GM23338 (cell line): ENCODE results near the gene PDE7B. TPM values are rescaled to one million over a fixed set of nuclear protein-coding genes. Genes with fewer than 3 reads are reported as not detected.

Experiments used
- ATAC-seq: fragments of 200-7000 bp; cut with Tn5 transposase; 3 replicates; pipeline ENCODE4 v1.9.1; 2020
- DNase-seq: peaks from one replicate; pipeline ENCODE4 v3.0.0-alpha.2; 2015; ENCODE audit warnings: low spot score
- H2AFZ ChIP-seq: fragments of 200-600 bp; sonication (generic); 2 replicates; pipeline ENCODE4 v1.8.0; 2016; ENCODE audit warnings: antibody characterized with exemption, mild to moderate bottlenecking, moderate library complexity
- H3F3A ChIP-seq: fragments of 200-600 bp; sonication (generic); replicated peaks from 2 replicates; pipeline ENCODE4 v1.8.0; 2017; ENCODE audit warnings: antibody characterized with exemption, mixed run types, low read depth
- H3K27ac ChIP-seq: fragments of 200-600 bp; sonication (generic); 2 replicates; pipeline ENCODE4 v1.6.1; 2016; ENCODE audit warnings: low read depth
- H3K27me3 ChIP-seq: fragments of 200-600 bp; sonication (generic); 2 replicates; pipeline ENCODE4 v1.8.0; 2016; ENCODE audit warnings: mild to moderate bottlenecking, mixed run types, moderate library complexity; ENCODE audit not compliant: insufficient read depth
- H3K36me3 ChIP-seq: fragments of 200-600 bp; sonication (generic); 2 replicates; pipeline ENCODE4 v1.8.0; 2016; ENCODE audit warnings: mild to moderate bottlenecking; ENCODE audit not compliant: insufficient read depth
- H3K4me1 ChIP-seq: fragments of 200-600 bp; sonication (generic); 2 replicates; pipeline ENCODE4 v1.8.0; 2016; ENCODE audit warnings: mild to moderate bottlenecking, moderate library complexity; ENCODE audit not compliant: insufficient read depth
- H3K4me2 ChIP-seq: fragments of 200-600 bp; sonication (generic); 2 replicates; pipeline ENCODE4 v1.7.1; 2017; ENCODE audit warnings: mixed run types
- H3K4me3 ChIP-seq: fragments of 200-600 bp; sonication (generic); 2 replicates; pipeline ENCODE4 v1.6.1; 2016; ENCODE audit warnings: mixed run types
- H3K79me2 ChIP-seq: fragments of 200-600 bp; sonication (generic); replicated peaks from 2 replicates; pipeline ENCODE4 v1.8.0; 2017; ENCODE audit warnings: mild to moderate bottlenecking; ENCODE audit not compliant: insufficient read depth
- H3K9me2 ChIP-seq: fragments of 200-600 bp; sonication (generic); 2 replicates; pipeline ENCODE4 v1.8.0; 2017; ENCODE audit not compliant: insufficient read depth
- H4K20me1 ChIP-seq: fragments of 200-600 bp; sonication (generic); replicated peaks from 2 replicates; pipeline ENCODE4 v1.8.0; 2017; ENCODE audit warnings: mild to moderate bottlenecking; ENCODE audit not compliant: insufficient read depth
- H3K27ac Mint-ChIP-seq: 2 replicates; pipeline ENCODE4 v1.8.0; 2020; ENCODE audit warnings: inconsistent platforms, mild to moderate bottlenecking, moderate library complexity, mixed read lengths
- H3K27me3 Mint-ChIP-seq: 3 replicates; pipeline ENCODE4 v1.8.0; 2022; ENCODE audit warnings: low read depth, mild to moderate bottlenecking, moderate library complexity, mixed read lengths, inconsistent platforms; ENCODE audit not compliant: insufficient read depth, poor library complexity
- H3K36me3 Mint-ChIP-seq: 3 replicates; pipeline ENCODE4 v1.8.0; 2021; ENCODE audit warnings: low read depth, mild to moderate bottlenecking, inconsistent platforms, moderate library complexity, mixed read lengths
- H3K4me1 Mint-ChIP-seq: 3 replicates; pipeline ENCODE4 v1.8.0; 2020; ENCODE audit warnings: mild to moderate bottlenecking, inconsistent platforms, mixed read lengths
- H3K4me3 Mint-ChIP-seq: 3 replicates; pipeline ENCODE4 v1.8.0; 2021; ENCODE audit warnings: moderate library complexity, mild to moderate bottlenecking, inconsistent platforms, mixed read lengths
- H3K9me3 Mint-ChIP-seq: 3 replicates; pipeline ENCODE4 v1.8.0; 2020; ENCODE audit warnings: moderate library complexity, mild to moderate bottlenecking, inconsistent platforms, mixed read lengths
- CREB1 ChIP-seq: fragments of 250-450 bp; sonication (Bioruptor Pico); IDR thresholded peaks from 2 replicates; pipeline ENCODE4 v1.5.0; 2020; ENCODE audit warnings: low read depth, mild to moderate bottlenecking, moderate library complexity
- EZH2 ChIP-seq: fragments of 200-600 bp; sonication (generic); IDR thresholded peaks from one replicate; pipeline ENCODE4 v1.8.0; 2017; ENCODE audit warnings: antibody characterized with exemption, mild to moderate bottlenecking, low read depth; ENCODE audit not compliant: unreplicated experiment
- EZH2phosphoT487 ChIP-seq: fragments of 200-600 bp; sonication (generic); IDR thresholded peaks from one replicate; pipeline ENCODE4 v1.8.1; 2018; ENCODE audit warnings: antibody characterized with exemption; ENCODE audit not compliant: unreplicated experiment
- JUNB ChIP-seq: IDR thresholded peaks from one replicate; pipeline ENCODE4 v1.6.1; 2016; ENCODE audit warnings: antibody characterized with exemption; ENCODE audit not compliant: unreplicated experiment
- NANOG ChIP-seq: IDR thresholded peaks from 2 replicates; pipeline ENCODE4 v1.6.1; 2016; ENCODE audit warnings: antibody characterized with exemption, borderline replicate concordance
- POLR2AphosphoS5 ChIP-seq: IDR thresholded peaks from 2 replicates; pipeline ENCODE4 v1.6.1; 2016; ENCODE audit warnings: antibody characterized with exemption, low read depth
- STAT1 ChIP-seq: IDR thresholded peaks from one replicate; pipeline ENCODE4 v1.6.1; 2016; ENCODE audit warnings: antibody characterized with exemption; ENCODE audit not compliant: unreplicated experiment
- ZNF114 ChIP-seq: fragments of 250-450 bp; sonication (Bioruptor Pico); IDR thresholded peaks from 2 replicates; pipeline ENCODE4 v1.5.0; 2020; ENCODE audit warnings: mild to moderate bottlenecking, moderate library complexity
- ZNF331 ChIP-seq: fragments of 250-450 bp; sonication (Bioruptor Pico); IDR thresholded peaks from 2 replicates; pipeline ENCODE4 v1.5.0; 2020; ENCODE audit warnings: low read depth, mild to moderate bottlenecking, moderate library complexity
- polyA plus RNA-seq: library from polyadenylated mRNA; unstranded; fragments of >200 nt; fragmentation: Nextera tagmentation; extraction: Ambion mirVana; gene quantifications from 2 replicates; pipeline ENCODE4 v1.2.1, GENCODE V29; 2016
- total RNA-seq: library from RNA; depleted of rRNA; stranded (reverse); fragments of >200 nt; shearing (Covaris generic); gene quantifications from 2 replicates; pipeline ENCODE4 v1.2.3, GENCODE V29; 2014
- TF ChIP-seq, protein P1 (sequence below): IDR thresholded peaks from 2 replicates; pipeline ENCODE4 v1.6.1; 2016; ENCODE audit warnings: antibody characterized with exemption
- TF ChIP-seq, protein P2 (sequence below): IDR thresholded peaks from one replicate; pipeline ENCODE4 v1.6.1; 2018; ENCODE audit warnings: antibody characterized with exemption; ENCODE audit not compliant: unreplicated experiment
- TF ChIP-seq, protein P3 (sequence below), 2 experiments: fragments of 200-600 bp in 1 of 2; sonication (generic) in 1 of 2; conservative IDR thresholded peaks; 2 replicates each; pipeline versions ENCODE4 v1.5.1 to v1.6.1; 2016 to 2017; ENCODE audit warnings: antibody characterized with exemption in 2 of 2, low read depth in 2 of 2, mild to moderate bottlenecking in 2 of 2, moderate library complexity in 1 of 2

Gene PDE7B
- total and polyA plus RNA-seq, 2 experiments from 2014 or later, result 0.07 TPM; not detected in 1

DNA sequence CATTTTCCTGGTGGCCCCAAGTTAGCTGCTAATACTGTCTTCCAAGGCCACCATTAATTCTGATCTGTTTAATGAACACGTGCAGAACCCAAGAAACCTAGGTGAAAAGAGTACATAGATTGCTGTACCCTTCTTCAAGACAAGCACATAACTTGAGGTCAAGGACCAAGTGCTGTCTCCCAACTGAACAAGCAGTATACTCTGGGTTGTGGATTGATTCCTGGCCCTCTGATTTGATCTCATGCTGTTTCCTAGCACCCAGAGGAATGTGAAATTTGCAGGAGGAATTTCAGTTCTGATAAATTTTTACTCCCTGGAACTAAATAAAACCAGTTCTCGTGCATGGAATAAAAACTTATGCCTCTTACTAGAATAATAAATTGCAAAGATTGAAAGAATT lies 323.0 kb downstream of the PDE7B start:
- DNase-seq, result no peak
- Histone ChIP-seq H3F3A (no peaks in the 10 kb centered on the region), H4K20me1 (no peaks in the 10 kb centered on the region), H3K27me3 (no peaks in the 10 kb centered on the region), H3K36me3 (no peaks in the 10 kb centered on the region), H3K4me3 (no peak overlapping the region), H3K4me1 (no peaks in the 10 kb centered on the region), H3K27ac (no peak overlapping the region), H3K4me2 (no peak overlapping the region), H3K9me2 (no peaks in the 10 kb centered on the region), H2AFZ (peak overlapping the region; percentile 58; the same call in 1 of the 2 replicates), H3K79me2 (no peaks in the 10 kb centered on the region)
- no peaks in the 10 kb centered on the region for H3K4me1 Mint-ChIP-seq
- no peak for ATAC-seq
- no peak overlapping the region for H3K27ac Mint-ChIP-seq
- H3K27me3 Mint-ChIP-seq, result peaks cover 2% of the 10 kb centered on the region
- no peak for TF ChIP-seq JUNB
- TF ChIP-seq, protein P1, sequence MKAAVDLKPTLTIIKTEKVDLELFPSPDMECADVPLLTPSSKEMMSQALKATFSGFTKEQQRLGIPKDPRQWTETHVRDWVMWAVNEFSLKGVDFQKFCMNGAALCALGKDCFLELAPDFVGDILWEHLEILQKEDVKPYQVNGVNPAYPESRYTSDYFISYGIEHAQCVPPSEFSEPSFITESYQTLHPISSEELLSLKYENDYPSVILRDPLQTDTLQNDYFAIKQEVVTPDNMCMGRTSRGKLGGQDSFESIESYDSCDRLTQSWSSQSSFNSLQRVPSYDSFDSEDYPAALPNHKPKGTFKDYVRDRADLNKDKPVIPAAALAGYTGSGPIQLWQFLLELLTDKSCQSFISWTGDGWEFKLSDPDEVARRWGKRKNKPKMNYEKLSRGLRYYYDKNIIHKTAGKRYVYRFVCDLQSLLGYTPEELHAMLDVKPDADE, result no peak
- TF ChIP-seq NANOG, result no peak
- no peaks in the 10 kb centered on the region for H3K9me3 Mint-ChIP-seq
- no peak overlapping the region for H3K4me3 Mint-ChIP-seq
- H3K36me3 Mint-ChIP-seq, result no peaks in the 10 kb centered on the region

DNA sequence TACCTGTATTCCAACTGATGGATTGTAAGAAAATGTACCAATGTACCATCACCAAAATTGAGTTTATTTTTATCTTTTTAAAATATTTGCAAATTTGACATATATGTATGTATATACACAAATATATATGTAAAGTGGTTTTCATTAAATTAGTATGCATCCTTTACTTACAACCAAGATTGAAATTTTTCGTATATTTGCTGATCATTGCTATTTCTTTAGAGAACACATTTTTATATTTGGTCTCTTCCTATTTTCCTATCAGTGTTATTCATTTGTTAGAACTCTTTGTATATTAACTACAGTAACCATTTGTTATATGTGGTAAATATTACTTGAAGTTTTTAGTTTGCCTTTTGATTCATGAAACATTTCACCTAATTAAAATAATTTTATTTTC lies 324.4 kb downstream of the PDE7B start:
- peaks cover 2% of the 10 kb centered on the region for H3K27me3 Mint-ChIP-seq
- TF ChIP-seq EZH2phosphoT487 (no peak), EZH2 (no peak), JUNB (no peak), STAT1 (no peak), POLR2AphosphoS5 (no peak), ZNF331 (CRISPR knock-in tag) (no peak), ZNF114 (CRISPR knock-in tag) (no peak), NANOG (no peak), CREB1 (no peak)
- TF ChIP-seq, protein P2, sequence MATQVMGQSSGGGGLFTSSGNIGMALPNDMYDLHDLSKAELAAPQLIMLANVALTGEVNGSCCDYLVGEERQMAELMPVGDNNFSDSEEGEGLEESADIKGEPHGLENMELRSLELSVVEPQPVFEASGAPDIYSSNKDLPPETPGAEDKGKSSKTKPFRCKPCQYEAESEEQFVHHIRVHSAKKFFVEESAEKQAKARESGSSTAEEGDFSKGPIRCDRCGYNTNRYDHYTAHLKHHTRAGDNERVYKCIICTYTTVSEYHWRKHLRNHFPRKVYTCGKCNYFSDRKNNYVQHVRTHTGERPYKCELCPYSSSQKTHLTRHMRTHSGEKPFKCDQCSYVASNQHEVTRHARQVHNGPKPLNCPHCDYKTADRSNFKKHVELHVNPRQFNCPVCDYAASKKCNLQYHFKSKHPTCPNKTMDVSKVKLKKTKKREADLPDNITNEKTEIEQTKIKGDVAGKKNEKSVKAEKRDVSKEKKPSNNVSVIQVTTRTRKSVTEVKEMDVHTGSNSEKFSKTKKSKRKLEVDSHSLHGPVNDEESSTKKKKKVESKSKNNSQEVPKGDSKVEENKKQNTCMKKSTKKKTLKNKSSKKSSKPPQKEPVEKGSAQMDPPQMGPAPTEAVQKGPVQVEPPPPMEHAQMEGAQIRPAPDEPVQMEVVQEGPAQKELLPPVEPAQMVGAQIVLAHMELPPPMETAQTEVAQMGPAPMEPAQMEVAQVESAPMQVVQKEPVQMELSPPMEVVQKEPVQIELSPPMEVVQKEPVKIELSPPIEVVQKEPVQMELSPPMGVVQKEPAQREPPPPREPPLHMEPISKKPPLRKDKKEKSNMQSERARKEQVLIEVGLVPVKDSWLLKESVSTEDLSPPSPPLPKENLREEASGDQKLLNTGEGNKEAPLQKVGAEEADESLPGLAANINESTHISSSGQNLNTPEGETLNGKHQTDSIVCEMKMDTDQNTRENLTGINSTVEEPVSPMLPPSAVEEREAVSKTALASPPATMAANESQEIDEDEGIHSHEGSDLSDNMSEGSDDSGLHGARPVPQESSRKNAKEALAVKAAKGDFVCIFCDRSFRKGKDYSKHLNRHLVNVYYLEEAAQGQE, result no peak
- TF ChIP-seq, protein P1, result no peak
- TF ChIP-seq, protein P3, sequence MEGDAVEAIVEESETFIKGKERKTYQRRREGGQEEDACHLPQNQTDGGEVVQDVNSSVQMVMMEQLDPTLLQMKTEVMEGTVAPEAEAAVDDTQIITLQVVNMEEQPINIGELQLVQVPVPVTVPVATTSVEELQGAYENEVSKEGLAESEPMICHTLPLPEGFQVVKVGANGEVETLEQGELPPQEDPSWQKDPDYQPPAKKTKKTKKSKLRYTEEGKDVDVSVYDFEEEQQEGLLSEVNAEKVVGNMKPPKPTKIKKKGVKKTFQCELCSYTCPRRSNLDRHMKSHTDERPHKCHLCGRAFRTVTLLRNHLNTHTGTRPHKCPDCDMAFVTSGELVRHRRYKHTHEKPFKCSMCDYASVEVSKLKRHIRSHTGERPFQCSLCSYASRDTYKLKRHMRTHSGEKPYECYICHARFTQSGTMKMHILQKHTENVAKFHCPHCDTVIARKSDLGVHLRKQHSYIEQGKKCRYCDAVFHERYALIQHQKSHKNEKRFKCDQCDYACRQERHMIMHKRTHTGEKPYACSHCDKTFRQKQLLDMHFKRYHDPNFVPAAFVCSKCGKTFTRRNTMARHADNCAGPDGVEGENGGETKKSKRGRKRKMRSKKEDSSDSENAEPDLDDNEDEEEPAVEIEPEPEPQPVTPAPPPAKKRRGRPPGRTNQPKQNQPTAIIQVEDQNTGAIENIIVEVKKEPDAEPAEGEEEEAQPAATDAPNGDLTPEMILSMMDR (conservative IDR thresholded peaks at IDR 0.05; ENCODE audit: low read depth in 2 of 2), result no peak

More for the DNA sequence above, 324.4 kb downstream of the PDE7B start:
- Histone ChIP-seq H3K9me2 (no peaks in the 10 kb centered on the region), H3K4me3 (no peak overlapping the region), H3K79me2 (no peaks in the 10 kb centered on the region), H3K4me2 (no peak overlapping the region), H3F3A (no peaks in the 10 kb centered on the region), H2AFZ (no peak overlapping the region), H3K27me3 (no peaks in the 10 kb centered on the region), H4K20me1 (no peaks in the 10 kb centered on the region), H3K27ac (no peak overlapping the region), H3K36me3 (no peaks in the 10 kb centered on the region), H3K4me1 (no peaks in the 10 kb centered on the region)
- H3K9me3 Mint-ChIP-seq, result no peaks in the 10 kb centered on the region
- no peak for ATAC-seq
- no peak for DNase-seq
- no peaks in the 10 kb centered on the region for H3K36me3 Mint-ChIP-seq
- H3K4me1 Mint-ChIP-seq, result no peaks in the 10 kb centered on the region
- no peak overlapping the region for H3K4me3 Mint-ChIP-seq
- H3K27ac Mint-ChIP-seq, result no peak overlapping the region
